Astrocyte (in vitro differentiated cells and primary cell): ENCODE measurements around the gene UGT1A5. TPM values are rescaled to one million over a fixed set of nuclear protein-coding genes. Genes with fewer than 3 reads are reported as not detected.

ENCODE experiments used
- DNase-seq: peaks from one replicate; pipeline ENCODE4 v3.0.0-alpha.2; 2010; ENCODE audit warnings: low read depth
- FAIRE-seq: peaks from 2 replicates; lab custom pipeline; 2011; peaks lifted over from hg19 to GRCh38; lab: Jason Lieb, UNC
- H2AFZ ChIP-seq: 2 replicates; pipeline ENCODE4 v1.6.0; 2012; ENCODE audit warnings: low read depth, low read length, inconsistent platforms
- H3K27ac ChIP-seq: 2 replicates; pipeline ENCODE4 v1.5.1; 2011; ENCODE audit warnings: low read depth, low read length, inconsistent platforms
- H3K27me3 ChIP-seq: 2 replicates; pipeline ENCODE4 v1.6.0; 2011; ENCODE audit warnings: low read length, inconsistent platforms; ENCODE audit not compliant: insufficient read depth
- H3K36me3 ChIP-seq: 2 replicates; pipeline ENCODE4 v1.5.1; 2011; ENCODE audit warnings: low read length, inconsistent platforms; ENCODE audit not compliant: insufficient read depth
- H3K4me1 ChIP-seq: 2 replicates; pipeline ENCODE4 v1.5.1; 2011; ENCODE audit warnings: low read length, inconsistent platforms; ENCODE audit not compliant: insufficient read depth
- H3K4me2 ChIP-seq: 2 replicates; pipeline ENCODE4 v1.6.0; 2012; ENCODE audit warnings: low read length, inconsistent platforms
- H3K4me3 ChIP-seq: 2 replicates; pipeline ENCODE4 v1.5.1; 2011; ENCODE audit warnings: low read depth, mild to moderate bottlenecking, low read length, inconsistent platforms; ENCODE audit not compliant: insufficient read depth
- H3K79me2 ChIP-seq: 2 replicates; pipeline ENCODE4 v1.6.0; 2012; ENCODE audit warnings: mild to moderate bottlenecking, low read length, inconsistent platforms; ENCODE audit not compliant: insufficient read depth
- H3K9ac ChIP-seq: 2 replicates; pipeline ENCODE4 v1.6.0; 2012; ENCODE audit warnings: mild to moderate bottlenecking, low read length, inconsistent platforms
- H3K9me3 ChIP-seq: 2 replicates; pipeline ENCODE4 v1.5.1; 2012; ENCODE audit warnings: low read depth, mild to moderate bottlenecking, low read length, inconsistent platforms; ENCODE audit not compliant: insufficient read depth
- H4K20me1 ChIP-seq: 2 replicates; pipeline ENCODE4 v1.6.0; 2012; ENCODE audit warnings: low read length, inconsistent platforms; ENCODE audit not compliant: insufficient read depth
- H3K27ac Mint-ChIP-seq: one replicate; pipeline ENCODE4 v1.8.0; 2021; ENCODE audit warnings: mild to moderate bottlenecking, mixed read lengths; ENCODE audit not compliant: unreplicated experiment
- H3K27me3 Mint-ChIP-seq: one replicate; pipeline ENCODE4 v1.8.0; 2021; ENCODE audit warnings: low read depth, mixed read lengths; ENCODE audit not compliant: unreplicated experiment
- H3K36me3 Mint-ChIP-seq: one replicate; pipeline ENCODE4 v1.8.0; 2021; ENCODE audit warnings: low read depth, mixed read lengths; ENCODE audit not compliant: unreplicated experiment
- H3K4me1 Mint-ChIP-seq: one replicate; pipeline ENCODE4 v1.8.0; 2021; ENCODE audit warnings: low read depth, mixed read lengths; ENCODE audit not compliant: unreplicated experiment
- H3K4me3 Mint-ChIP-seq: one replicate; pipeline ENCODE4 v1.8.0; 2021; ENCODE audit warnings: mild to moderate bottlenecking, moderate library complexity, mixed read lengths; ENCODE audit not compliant: unreplicated experiment
- H3K9me3 Mint-ChIP-seq: one replicate; pipeline ENCODE4 v1.8.0; 2021; ENCODE audit warnings: mild to moderate bottlenecking, mixed read lengths; ENCODE audit not compliant: unreplicated experiment
- EZH2 ChIP-seq: IDR thresholded peaks from 2 replicates; pipeline ENCODE4 v1.6.1; 2012; ENCODE audit warnings: mild to moderate bottlenecking, low read length, inconsistent platforms; ENCODE audit not compliant: insufficient read depth
- total RNA-seq: library from RNA; stranded (reverse); gene quantifications from 2 replicates; pipeline ENCODE4 v1.2.1, GENCODE V29; 2021
- TF ChIP-seq, protein P1 (sequence below): IDR thresholded peaks from 2 replicates; pipeline ENCODE4 v1.5.1; 2011; ENCODE audit warnings: low read depth, mild to moderate bottlenecking, inconsistent platforms, low read length, moderate library complexity; ENCODE audit not compliant: insufficient read depth

UGT1A5 gene
- total RNA-seq, 1 donor from 2014 or later: not detected

DNA sequence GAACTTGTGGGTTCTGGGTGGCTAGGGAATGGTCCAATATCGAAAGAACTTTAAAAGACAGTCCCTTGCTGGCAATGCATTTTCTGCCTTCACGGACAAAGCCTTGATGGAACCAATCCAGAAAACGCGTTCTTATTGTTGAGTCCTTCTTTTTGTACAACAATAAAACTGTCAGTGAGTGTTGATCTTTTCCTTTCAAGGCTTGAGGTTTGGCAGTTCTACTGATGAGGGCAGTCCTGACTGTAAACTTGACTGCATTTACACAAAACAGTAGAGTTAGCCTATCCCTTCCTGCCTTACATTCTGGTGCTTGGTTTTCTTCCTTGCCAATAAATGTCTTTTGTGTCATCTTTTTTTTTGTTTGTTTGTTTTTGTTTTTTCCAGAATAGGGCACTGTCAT, 33.5 kb upstream of the UGT1A5 start:
- peaks cover 3% of the 10 kb centered on the region for H3K27me3 Mint-ChIP-seq
- H3K9me3 Mint-ChIP-seq: no peaks in the 10 kb centered on the region
- no peak overlapping the region for H3K27ac Mint-ChIP-seq

DNA sequence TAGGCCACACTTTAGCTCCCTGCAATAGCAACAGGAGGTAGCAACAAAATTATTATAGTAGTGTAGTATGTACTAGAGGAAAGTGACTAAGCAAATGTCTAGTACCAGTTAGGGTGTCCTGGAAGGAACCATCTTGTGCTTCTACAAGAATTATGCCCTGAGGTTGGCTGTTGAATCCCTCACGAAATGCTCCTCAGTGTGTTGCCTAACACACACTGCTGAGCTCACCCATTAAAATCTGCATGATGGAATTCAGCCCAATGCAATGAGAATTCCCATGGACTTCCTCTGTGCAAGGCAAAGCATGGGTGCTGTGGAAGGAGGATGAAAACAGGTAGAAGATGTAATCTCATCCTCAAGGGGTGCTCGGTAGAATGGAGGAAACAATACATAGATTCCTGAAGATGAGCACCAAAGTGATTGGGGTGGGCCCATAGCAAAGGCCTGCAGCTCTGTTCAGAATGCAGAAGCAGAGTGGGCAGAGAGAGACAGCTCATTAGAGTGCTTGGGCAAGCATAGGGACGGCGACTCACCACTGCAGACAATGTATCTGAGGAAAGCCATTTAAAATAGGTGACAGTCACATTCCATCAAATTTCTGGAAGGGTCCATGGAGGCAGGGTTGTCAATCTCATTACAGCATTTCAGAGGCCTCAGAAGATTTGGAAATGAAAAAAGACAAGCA, 32.2 kb upstream of the UGT1A5 start:
- H3K4me3 Mint-ChIP-seq: no peak overlapping the region
- FAIRE-seq (no peak), DNase-seq (no peak)

More for the DNA sequence above, 33.5 kb upstream of the UGT1A5 start:
- H3K36me3 ChIP-seq: no peaks in the 10 kb centered on the region
- H3K4me3 Mint-ChIP-seq: no peak overlapping the region
- DNase-seq: no peak
- no peaks in the 10 kb centered on the region for H3K79me2 ChIP-seq
- no peaks in the 10 kb centered on the region for H4K20me1 ChIP-seq
- H3K4me1 Mint-ChIP-seq: no peaks in the 10 kb centered on the region
- H3K36me3 Mint-ChIP-seq: no peaks in the 10 kb centered on the region
- no peak for FAIRE-seq
- TF ChIP-seq EZH2: no peak
- TF ChIP-seq, protein P1, sequence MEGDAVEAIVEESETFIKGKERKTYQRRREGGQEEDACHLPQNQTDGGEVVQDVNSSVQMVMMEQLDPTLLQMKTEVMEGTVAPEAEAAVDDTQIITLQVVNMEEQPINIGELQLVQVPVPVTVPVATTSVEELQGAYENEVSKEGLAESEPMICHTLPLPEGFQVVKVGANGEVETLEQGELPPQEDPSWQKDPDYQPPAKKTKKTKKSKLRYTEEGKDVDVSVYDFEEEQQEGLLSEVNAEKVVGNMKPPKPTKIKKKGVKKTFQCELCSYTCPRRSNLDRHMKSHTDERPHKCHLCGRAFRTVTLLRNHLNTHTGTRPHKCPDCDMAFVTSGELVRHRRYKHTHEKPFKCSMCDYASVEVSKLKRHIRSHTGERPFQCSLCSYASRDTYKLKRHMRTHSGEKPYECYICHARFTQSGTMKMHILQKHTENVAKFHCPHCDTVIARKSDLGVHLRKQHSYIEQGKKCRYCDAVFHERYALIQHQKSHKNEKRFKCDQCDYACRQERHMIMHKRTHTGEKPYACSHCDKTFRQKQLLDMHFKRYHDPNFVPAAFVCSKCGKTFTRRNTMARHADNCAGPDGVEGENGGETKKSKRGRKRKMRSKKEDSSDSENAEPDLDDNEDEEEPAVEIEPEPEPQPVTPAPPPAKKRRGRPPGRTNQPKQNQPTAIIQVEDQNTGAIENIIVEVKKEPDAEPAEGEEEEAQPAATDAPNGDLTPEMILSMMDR: no peak
- no peaks in the 10 kb centered on the region for H3K27me3 ChIP-seq
- no peak overlapping the region for H2AFZ ChIP-seq
- no peaks in the 10 kb centered on the region for H3K9me3 ChIP-seq
- H3K9ac ChIP-seq: no peak overlapping the region
- H3K27ac ChIP-seq: no peak overlapping the region
- H3K4me3 ChIP-seq: no peak overlapping the region
- H3K4me1 ChIP-seq: peaks cover 4% of the 10 kb centered on the region
- no peak overlapping the region for H3K4me2 ChIP-seq

More for the DNA sequence above, 32.2 kb upstream of the UGT1A5 start:
- TF ChIP-seq, protein P1: no peak
- TF ChIP-seq EZH2: no peak
- no peaks in the 10 kb centered on the region for H3K4me1 Mint-ChIP-seq
- H3K36me3 Mint-ChIP-seq: no peaks in the 10 kb centered on the region
- Histone ChIP-seq H3K4me3 (no peak overlapping the region), H3K9ac (no peak overlapping the region), H3K4me2 (no peak overlapping the region), H4K20me1 (no peaks in the 10 kb centered on the region), H3K9me3 (no peaks in the 10 kb centered on the region), H3K4me1 (peaks cover 4% of the 10 kb centered on the region), H2AFZ (no peak overlapping the region), H3K27ac (no peak overlapping the region), H3K79me2 (no peaks in the 10 kb centered on the region), H3K27me3 (no peaks in the 10 kb centered on the region), H3K36me3 (no peaks in the 10 kb centered on the region)
- H3K27me3 Mint-ChIP-seq: peaks cover 3% of the 10 kb centered on the region
- no peaks in the 10 kb centered on the region for H3K9me3 Mint-ChIP-seq
- no peak overlapping the region for H3K27ac Mint-ChIP-seq
